IPS DF 4.7 (cell line): ENCODE measurements around the gene PRCD.
A peak's percentile ranks its signal among the peaks of the same experiment; 100 is the strongest.

Experiments used
- DNase-seq: peaks from one replicate; pipeline ENCODE4 v3.0.0-alpha.2; 2013; ENCODE audit warnings: low spot score; ENCODE audit errors: extremely low read depth

Gene PRCD

DNA sequence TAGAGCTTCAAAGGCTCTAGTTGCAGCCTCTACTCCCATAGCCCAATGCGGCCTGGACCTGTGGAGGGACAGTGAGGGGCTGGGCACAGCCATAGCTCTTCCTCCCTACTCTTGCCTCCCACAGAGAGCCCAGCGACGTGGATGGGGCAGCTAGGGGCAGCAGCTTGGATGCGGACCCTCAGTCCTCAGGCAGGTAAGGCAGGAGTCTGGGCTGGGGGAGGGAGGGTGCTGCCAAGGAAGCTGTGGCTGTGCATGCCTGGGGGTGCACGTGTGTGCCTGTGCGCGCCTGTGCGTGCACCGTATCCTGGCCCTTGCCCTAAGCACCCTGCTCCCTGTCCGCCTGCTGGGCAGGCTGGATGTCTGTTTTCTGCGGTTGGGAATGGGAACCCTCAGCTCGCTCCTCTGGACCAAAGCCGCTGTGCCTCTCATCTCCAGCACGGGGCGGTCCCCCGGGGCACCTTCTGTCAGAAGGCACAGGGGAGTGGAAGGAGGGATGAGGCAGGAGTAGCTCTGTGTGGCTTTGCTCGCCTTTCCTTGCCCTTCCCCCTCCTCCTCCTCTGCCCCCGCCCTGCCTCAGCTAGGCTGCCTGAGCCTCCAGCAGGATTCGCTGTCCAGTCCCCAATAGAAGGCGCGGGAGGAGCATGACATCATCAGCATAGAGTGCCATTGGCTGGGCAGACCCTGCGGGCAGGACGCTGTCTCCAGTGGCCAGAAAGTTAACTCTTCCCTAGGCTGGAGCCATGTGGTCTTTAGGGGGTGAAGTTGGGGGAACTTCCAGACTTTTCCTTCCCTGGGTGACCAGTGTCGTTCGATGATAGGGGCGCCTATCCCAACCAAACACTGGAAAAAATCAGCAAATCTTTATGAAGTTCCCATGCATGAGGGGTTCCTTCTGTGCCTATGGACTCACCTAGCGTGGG, 797 bp downstream of the PRCD start:
- peak; percentile 89 for DNase-seq

DNA sequence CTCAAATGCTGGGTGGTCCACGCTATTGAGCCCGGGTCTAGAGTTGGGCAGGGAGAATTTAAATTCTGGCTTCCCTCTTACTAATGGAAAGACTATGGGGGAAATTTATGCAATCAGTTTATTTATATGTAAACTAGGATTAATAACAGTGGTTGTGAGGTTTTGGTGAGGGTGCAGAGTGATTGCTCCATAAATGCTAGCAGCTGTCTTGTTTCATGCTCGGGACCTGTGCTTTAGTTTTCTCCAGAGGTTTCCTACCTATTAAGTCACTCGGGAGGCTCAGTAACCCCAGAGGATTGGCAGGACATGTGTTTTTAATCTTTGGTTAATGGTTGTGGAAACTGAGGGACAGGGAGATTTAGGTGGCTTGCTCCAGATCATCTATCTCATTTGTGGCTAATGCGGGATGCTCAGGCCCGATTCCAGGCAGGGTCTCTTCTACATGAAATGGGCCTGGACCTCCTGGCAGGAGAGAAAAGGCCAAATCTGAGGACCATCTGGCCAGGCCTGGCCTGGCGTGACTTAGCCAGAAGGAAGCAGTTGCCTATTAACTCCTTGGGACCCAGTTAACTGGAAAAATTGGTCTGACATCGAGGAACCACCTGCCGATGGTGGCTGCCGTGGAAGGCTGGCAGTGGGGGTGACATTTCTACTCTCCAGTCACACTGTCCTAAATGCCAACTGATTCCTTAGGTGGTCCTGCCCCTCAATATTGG, 2.1 kb downstream of the PRCD start:
- DNase-seq, result no peak

GRCh38 chr17:76542566-76542971, 2.7 kb downstream of the PRCD start:
- DNase-seq, result no peak

GRCh38 chr17:76542984-76543383, 3.1 kb downstream of the PRCD start:
- DNase-seq, result no peak

DNA sequence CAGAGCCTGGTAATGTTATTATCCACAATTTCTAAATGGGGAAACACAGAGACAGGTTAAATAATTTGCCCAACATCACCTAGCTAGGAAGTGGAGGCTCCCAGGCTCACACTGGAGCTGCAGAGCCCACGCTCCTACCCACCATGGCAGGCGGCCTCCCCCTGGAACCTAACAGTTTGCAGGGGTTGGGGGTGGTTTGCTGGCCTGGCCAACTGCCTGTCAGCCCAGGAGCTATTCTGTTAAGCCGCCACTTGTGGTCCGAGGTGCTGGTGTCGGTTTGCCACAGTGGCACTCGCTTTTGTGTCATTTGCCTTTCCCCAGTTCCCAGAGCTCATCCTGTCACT, 3.6 kb downstream of the PRCD start:
- no peak for DNase-seq

GRCh38 chr17:76543826-76544545, 4.1 kb downstream of the PRCD start:
- no peak for DNase-seq

DNA sequence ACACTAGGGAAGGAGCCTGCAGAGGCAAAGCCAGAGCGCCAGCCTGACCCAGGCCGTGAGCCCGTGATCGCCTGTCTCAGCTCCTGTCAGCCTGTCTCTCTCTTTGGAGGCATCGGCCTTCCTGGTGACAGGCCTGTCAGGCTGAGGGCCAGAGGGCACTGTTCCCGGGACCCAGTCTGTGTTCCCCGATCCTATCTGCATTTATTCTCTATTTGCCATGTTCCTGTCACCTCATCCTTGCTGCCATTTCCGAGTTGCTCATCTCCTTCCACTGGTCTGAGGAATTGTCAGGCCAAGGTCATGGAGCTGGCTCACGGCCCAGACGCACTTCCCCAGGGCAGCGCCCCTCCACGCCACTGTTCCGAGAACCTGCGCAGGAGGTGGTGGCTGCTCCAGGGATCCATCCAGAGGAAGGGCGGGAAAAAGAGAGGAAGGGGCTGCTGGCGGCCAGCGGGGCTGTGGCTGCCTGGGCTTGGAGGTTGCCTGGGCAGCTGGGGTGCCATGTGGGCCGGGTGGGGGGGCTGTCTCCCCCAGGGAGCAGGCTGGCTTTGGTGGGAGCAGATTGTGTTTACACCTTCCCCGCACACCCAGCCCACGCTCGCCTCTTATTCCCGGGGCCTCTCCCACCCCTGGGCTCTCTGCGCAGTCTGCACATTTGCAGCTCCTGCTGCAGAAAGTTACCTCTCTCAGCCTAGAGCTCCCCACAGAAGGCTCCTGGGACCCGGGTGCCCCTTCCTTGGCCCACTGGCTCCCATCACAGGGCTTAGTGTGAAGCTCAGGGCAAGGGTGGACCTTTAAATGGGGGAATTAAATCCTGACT, 4.9 kb downstream of the PRCD start:
- DNase-seq, result no peak

GRCh38 chr17:76545918-76546555, 6.2 kb downstream of the PRCD start:
- DNase-seq, result no peak

DNA sequence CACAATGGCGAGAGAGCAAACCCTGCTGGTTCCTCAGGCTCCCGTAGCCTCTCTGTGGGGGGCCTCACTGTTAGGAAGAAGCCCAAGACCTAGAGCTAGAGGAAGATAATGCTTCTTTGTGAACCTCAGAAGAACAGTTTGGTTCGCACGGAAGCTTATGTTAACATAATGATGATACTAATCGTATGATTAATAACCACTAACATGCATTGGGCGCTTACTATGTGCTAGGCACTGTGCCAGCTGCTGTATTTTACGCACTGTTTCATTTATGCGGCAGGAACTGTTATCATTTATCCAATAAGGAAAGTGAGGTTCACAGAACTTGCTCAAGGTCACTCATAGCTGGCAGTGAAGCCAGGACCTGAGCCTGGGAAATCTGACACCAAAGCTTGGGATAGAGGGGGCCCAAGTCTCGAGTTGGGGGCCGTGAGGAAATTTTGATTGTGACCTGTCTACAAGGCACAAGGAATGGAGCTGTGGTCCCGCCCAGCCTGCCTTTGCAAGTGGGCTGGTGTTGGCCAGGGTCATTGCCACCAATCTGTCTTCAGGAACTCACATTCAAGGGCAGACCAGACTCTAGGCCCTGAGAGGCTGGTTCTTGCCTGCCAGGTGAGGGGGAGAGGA, 6.8 kb downstream of the PRCD start:
- no peak for DNase-seq

DNA sequence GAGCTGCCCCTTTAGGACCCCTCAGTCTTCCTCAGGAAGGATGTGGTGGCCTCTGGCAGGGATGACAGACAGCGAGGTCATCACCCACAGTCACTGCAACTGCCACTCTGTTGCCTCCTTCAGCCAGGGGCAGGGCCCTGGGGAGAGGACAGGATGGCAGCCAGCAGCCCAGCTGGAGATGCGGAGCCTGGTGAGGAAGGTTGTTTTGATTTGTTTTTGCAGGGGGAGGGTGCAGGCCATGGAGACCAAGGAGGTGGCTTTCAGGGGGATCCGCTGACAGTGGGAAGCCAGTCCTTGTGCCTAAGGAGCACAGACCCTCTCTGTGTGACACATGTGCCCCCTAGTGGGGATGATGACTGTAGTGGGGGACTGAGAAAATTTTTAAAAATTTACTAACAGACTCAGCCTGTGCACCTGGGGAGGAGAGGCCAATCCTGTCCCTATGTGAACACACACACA, 7.4 kb downstream of the PRCD start:
- DNase-seq, result no peak

DNA sequence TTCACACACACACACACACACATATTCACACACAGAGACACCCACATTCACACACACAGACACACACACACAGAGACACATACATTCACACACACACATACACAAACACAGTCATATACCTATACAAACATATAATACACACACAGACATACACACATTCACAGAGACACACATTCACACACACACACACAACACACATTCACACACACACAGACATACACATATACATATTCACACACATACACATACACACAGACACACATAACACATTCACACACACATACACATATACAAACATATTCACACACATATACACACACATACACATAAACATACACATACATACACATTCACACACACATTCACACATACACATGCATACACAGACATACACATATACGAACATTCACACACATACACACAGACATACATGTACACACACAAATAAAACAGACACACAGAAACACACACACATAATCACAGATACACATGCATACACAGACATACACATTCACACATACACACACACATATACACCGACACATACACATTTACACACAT, 7.9 kb downstream of the PRCD start:
- no peak for DNase-seq

GRCh38 chr17:76548378-76549214, 8.8 kb downstream of the PRCD start:
- no peak for DNase-seq

- no peak for DNase-seq
Observed at GRCh38 chr17:76549215-76549518, 9.3 kb downstream of the PRCD start.

- DNase-seq, result no peak
Observed at GRCh38 chr17:76549539-76549938, 9.7 kb downstream of the PRCD start.

DNA sequence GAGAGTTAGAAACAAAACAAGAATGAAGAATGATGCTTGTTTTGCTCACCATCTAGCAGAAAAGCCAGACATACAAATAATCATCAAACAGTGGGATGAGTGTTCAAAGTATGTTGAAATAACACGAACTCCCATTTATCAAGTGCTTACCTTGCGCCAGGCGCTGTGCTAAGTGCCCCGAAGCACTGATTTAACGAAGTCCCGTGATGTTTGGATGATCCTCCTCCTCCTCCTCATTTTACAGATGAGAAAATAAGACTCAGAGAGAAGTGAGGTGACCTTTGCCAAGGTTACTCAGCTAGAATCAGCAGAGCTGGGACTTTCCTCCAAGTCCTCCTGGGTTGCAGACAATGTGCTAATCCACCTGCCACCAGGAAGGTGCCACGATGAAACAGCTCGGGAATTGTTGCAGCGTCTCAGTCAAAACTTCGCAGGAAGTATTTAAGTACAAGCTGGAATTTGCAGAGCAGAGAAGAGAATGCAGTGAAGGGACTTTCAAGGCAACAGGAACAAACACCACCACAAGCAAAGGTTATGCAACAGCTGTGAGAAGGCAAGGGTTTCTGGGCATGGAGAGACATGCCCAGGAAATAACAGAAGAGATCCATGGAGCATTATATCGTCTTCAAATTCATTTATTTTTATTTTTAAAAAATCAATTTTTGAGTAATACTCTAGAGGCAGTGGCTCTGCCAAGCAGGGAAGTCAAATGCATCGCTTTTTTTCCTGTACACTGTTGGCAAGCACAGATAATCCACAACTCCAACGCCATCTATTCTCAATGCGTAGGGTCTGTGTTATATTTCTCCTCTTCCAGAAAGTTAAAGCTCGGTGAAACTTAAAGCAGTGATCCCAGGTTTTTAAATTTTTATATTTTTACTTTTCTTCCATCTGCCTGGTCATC, 11.1 kb downstream of the PRCD start:
- DNase-seq, result no peak

- no peak for DNase-seq
Observed at GRCh38 chr17:76551685-76552084, 11.8 kb downstream of the PRCD start.

DNA sequence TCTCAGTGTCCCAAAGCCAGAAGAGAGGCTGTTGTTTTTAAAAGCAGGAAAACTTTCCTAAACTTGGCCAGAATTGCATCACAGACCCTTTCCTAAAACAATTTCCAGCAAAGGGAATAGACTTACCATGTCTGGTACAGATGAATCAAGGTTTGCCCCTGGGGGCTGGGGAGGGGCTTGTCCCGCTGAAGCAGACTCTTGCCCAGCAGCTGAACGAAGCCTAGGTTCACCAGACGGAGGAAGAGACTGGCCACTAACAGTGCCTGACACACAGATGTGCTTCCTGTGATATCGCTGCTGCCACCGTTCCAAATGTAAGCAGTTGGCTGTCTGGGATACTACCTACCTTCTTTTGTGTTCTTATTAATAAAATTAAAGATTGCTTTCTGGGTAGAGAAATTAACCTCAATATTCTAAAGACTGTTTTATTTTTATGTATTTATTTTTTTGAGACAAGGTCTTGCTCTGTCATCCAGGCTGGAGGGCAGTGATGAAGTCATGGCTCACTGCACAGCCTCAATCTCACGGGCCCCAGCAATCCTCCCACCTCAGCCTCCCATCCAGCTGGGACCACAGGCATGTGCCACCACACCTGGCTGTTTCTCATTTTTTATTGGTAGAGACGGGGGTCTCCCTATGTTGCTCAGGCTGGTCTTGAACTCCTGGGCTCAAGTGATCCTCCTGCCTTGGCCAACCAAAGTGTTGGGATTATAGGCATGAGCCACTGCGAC, 13.5 kb downstream of the PRCD start:
- DNase-seq, result no peak
